ENCODE measurements around the gene ZDHHC21.

DNA sequence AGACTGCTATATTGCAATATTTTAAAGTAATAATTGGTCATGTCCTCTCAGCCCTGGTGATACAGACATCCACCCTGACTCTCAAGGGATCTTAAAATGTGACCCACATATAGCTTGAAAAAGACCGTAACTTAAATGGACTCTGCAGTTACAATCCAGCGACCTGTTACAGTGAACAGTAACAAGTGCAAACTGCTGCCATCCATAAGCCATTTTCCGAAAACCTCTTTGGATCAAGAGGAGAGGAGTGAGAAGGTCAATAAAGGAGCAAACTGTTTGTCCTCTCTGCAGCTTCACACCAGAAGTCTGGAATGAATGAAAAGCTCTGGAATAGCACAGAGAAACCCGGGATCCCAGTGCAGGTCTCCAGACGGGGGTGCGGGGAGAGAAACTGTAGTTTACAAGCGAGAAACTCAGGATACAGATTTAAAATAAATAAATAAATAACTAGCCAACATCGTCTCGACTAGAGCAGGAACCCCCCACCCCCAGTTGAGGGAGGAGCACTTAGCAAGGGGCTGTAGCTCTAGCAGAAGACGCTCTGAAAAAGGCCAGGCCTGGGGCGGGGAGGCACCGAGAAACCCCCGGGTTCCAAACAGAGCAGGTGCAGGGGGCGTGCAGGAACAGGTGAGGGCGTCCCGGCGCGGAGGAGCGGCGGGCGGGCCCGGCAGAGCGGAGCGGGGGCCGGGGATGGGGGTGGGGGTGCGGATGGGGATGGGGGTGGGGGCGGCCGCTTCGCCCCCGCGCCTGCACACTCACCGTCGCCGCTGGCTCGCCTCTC, 572 bp downstream of the ZDHHC21 start:
- TF ChIP-seq, protein P1, sequence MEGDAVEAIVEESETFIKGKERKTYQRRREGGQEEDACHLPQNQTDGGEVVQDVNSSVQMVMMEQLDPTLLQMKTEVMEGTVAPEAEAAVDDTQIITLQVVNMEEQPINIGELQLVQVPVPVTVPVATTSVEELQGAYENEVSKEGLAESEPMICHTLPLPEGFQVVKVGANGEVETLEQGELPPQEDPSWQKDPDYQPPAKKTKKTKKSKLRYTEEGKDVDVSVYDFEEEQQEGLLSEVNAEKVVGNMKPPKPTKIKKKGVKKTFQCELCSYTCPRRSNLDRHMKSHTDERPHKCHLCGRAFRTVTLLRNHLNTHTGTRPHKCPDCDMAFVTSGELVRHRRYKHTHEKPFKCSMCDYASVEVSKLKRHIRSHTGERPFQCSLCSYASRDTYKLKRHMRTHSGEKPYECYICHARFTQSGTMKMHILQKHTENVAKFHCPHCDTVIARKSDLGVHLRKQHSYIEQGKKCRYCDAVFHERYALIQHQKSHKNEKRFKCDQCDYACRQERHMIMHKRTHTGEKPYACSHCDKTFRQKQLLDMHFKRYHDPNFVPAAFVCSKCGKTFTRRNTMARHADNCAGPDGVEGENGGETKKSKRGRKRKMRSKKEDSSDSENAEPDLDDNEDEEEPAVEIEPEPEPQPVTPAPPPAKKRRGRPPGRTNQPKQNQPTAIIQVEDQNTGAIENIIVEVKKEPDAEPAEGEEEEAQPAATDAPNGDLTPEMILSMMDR (IDR thresholded peaks at IDR 0.05), result no peak
- no peak for TF ChIP-seq POLR2A (IDR thresholded peaks at IDR 0.05)
